ENCODE data around the gene SLC16A5. TPM values are rescaled to one million over a fixed set of nuclear protein-coding genes. Genes with fewer than 3 reads are reported as not detected.

The SLC16A5 gene
- total and polyA plus RNA-seq, 10 of the 15 experiments (the other 5 are each of a cell fraction or from before 2014, with no cell fraction given): 0.03 to 3.1 (median 0.96) TPM

DNA sequence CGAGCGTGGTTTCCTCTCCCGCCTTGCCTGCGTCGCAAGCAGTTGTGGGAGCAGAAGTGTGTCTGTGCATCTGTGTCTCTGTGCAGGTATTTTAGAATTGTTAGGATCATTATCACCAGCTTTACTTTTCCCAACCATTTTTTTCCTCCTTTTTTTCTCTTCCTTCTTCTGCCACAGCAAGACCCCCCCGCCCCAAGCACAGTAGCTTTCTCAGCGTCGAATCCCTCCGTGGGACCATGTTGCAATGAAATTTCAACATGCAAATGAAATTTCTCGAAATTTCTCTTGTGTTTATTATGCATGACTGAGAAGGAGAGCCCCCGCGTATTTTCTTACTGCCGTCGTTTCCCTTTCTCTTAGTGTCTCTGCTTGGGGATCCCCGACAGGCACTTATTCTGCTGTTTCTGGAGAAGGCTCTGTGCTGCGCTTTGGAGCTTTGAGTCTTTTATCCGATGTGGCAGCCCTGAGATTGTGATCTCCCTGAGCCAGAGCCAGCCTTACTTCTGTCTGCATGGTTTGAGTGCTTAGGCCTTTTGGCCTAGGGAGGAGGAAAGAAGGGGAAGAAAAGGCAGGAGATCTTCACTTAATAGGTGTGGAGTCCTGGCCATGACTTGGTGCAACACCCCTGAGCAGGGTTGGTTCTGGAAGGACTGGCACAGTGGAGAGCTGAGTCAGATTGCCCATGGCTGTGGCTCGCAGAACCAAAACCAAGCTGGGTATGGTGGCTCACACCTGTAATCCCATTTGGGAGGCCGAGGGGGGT is 27.0 kb downstream of the SLC16A5 start:
- 6% methylated on average over 19 of the region's 19 CpGs for WGBS (ENCODE audit: insufficient coverage, insufficient replicate concordance, low lambda C conversion rate, missing lambda C conversion rate)
- BruUV-seq (replicated peaks): no TSS peak
- H3K79me2 ChIP-seq (ENCODE audit: control insufficient read depth, insufficient read depth, low read length): peaks cover 15% of the 10 kb centered on the region
- FAIRE-seq (no peak), ATAC-seq (peak; percentile 56), DNase-seq (ENCODE audit: low read depth, low spot score) (no peak)
- peaks cover 0 to 14% of the 10 kb centered on the region in 2 experiments; a peak in 1 of 4 replicates for H3K36me3 ChIP-seq (ENCODE audit: control insufficient read depth in 2 of 2, insufficient read depth in 2 of 2, low read length in 1 of 2)
- POLR2A ChIA-PET: interaction anchor here (0.8 to 5.0 kb wide), 13 partner anchors 12 to 343 kb away, joined by 3 to 53 read pairs (median 5); partner anchors contain the start of genes KCTD2, MIF4GD, NT5C and NUP85
- SMC1A ChIA-PET (ENCODE audit: uncharacterized antibody, unreplicated experiment): interaction anchor here (0.8 to 8.1 kb wide), 46 partner anchors 9 to 298 kb away, joined by 3 to 134 read pairs (median 5); partner anchors contain the start of genes GRB2, KCTD2, MIF4GD and MRPL58
- peak overlapping the region; percentile 86 for H2AFZ ChIP-seq (ENCODE audit: control insufficient read depth, low read depth, low read length)
- H3K9me3 ChIP-seq (replicated peaks; ENCODE audit: control insufficient read depth, insufficient read depth, low read length): no peaks in the 10 kb centered on the region; the same call in 2 of the 3 replicates
- peak overlapping the region; percentile 95 for H3K4me2 ChIP-seq (ENCODE audit: control insufficient read depth, insufficient read depth)
- peaks cover 46% of the 10 kb centered on the region for H3K4me1 ChIP-seq (ENCODE audit: control insufficient read depth, insufficient read depth, low read length)
- intact Hi-C loops (cut with micrococcal nuclease; ENCODE audit: unreplicated experiment): loop anchor here (1.0 to 5.0 kb wide), 5 partner anchors 17 to 298 kb away; partner anchors contain the start of gene NT5C
- CTCF ChIA-PET: interaction anchor here (0.5 to 9.3 kb wide), 61 partner anchors 8 to 520 kb away, joined by 3 to 293 read pairs (median 7); partner anchors contain the start of genes ATP5PD, FDXR, GGA3 and JPT1
- peak overlapping the region; percentile 63 for H3K4me3 ChIP-seq
- no peaks in the 10 kb centered on the region for H3K27me3 ChIP-seq (replicated peaks in 1 of 2; ENCODE audit: control insufficient read depth in 2 of 2, insufficient read depth in 2 of 2, low read length in 1 of 2)
- peak overlapping the region; percentile 84 for H3K9ac ChIP-seq (ENCODE audit: control insufficient read depth, insufficient read depth, low read length)
- in situ Hi-C loops (cut with MboI): loop anchor here (5.0 kb wide), 2 partner anchors 88 to 298 kb away; no protein-coding TSS in a partner anchor
- peak overlapping the region; percentile 83 for H3K27ac ChIP-seq (ENCODE audit: control insufficient read depth, insufficient read depth)
- RAD21 ChIA-PET (ENCODE audit: unreplicated experiment): interaction anchor here (0.5 to 5.5 kb wide), 41 partner anchors 9 to 341 kb away, joined by 3 to 131 read pairs (median 6); partner anchors contain the start of genes ATP5PD, FDXR, KCTD2 and MIF4GD
- no peaks in the 10 kb centered on the region for H4K20me1 ChIP-seq (ENCODE audit: control insufficient read depth, insufficient read depth)
- no peak for TF ChIP-seq LARP7 (IDR thresholded peaks at IDR 0.05)
- TF ChIP-seq NFYA (IDR thresholded peaks at IDR 0.05; ENCODE audit: borderline replicate concordance, low read depth, low read length): no peak
- TF ChIP-seq, protein P1, sequence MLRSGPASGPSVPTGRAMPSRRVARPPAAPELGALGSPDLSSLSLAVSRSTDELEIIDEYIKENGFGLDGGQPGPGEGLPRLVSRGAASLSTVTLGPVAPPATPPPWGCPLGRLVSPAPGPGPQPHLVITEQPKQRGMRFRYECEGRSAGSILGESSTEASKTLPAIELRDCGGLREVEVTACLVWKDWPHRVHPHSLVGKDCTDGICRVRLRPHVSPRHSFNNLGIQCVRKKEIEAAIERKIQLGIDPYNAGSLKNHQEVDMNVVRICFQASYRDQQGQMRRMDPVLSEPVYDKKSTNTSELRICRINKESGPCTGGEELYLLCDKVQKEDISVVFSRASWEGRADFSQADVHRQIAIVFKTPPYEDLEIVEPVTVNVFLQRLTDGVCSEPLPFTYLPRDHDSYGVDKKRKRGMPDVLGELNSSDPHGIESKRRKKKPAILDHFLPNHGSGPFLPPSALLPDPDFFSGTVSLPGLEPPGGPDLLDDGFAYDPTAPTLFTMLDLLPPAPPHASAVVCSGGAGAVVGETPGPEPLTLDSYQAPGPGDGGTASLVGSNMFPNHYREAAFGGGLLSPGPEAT (IDR thresholded peaks at IDR 0.05; ENCODE audit: low read depth): 0 out of 2 replicates have a peak, but pooled peaks have one; percentile 38
- TF ChIP-seq, protein P2, sequence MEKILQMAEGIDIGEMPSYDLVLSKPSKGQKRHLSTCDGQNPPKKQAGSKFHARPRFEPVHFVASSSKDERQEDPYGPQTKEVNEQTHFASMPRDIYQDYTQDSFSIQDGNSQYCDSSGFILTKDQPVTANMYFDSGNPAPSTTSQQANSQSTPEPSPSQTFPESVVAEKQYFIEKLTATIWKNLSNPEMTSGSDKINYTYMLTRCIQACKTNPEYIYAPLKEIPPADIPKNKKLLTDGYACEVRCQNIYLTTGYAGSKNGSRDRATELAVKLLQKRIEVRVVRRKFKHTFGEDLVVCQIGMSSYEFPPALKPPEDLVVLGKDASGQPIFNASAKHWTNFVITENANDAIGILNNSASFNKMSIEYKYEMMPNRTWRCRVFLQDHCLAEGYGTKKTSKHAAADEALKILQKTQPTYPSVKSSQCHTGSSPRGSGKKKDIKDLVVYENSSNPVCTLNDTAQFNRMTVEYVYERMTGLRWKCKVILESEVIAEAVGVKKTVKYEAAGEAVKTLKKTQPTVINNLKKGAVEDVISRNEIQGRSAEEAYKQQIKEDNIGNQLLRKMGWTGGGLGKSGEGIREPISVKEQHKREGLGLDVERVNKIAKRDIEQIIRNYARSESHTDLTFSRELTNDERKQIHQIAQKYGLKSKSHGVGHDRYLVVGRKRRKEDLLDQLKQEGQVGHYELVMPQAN (conservative IDR thresholded peaks at IDR 0.05): 0 out of 2 replicates have a peak, but pooled peaks have one; percentile 11
- peak in 1 of 2 experiments; percentile 36; a peak in 1 of 4 replicates for TF ChIP-seq IKZF2 (IDR thresholded peaks at IDR 0.05)
- no peak for TF ChIP-seq TBL1XR1 (IDR thresholded peaks at IDR 0.05; ENCODE audit: low read depth, low read length)
- TF ChIP-seq MLLT1 (IDR thresholded peaks at IDR 0.05): peak; percentile 44; the same call in 1 of the 2 replicates
- no peak for TF ChIP-seq ZBED1 (IDR thresholded peaks at IDR 0.05; ENCODE audit: borderline replicate concordance)
- TF ChIP-seq TCF12 (IDR thresholded peaks at IDR 0.05; ENCODE audit: low read depth, low read length): no peak
- no peak for TF ChIP-seq SREBF2 (IDR thresholded peaks at IDR 0.05; ENCODE audit: low read length)
- no peak for TF ChIP-seq HDAC6 (IDR thresholded peaks at IDR 0.05; ENCODE audit: unreplicated experiment)
- TF ChIP-seq MYC (IDR thresholded peaks at IDR 0.05; ENCODE audit: insufficient read depth, insufficient read length, insufficient replicate concordance, low read length, severe bottlenecking): no peak
- peak; percentile 2; the same call in 1 of the 2 replicates for TF ChIP-seq SMC3 (IDR thresholded peaks at IDR 0.05; ENCODE audit: borderline replicate concordance, low read length)
- TF ChIP-seq, protein P3, sequence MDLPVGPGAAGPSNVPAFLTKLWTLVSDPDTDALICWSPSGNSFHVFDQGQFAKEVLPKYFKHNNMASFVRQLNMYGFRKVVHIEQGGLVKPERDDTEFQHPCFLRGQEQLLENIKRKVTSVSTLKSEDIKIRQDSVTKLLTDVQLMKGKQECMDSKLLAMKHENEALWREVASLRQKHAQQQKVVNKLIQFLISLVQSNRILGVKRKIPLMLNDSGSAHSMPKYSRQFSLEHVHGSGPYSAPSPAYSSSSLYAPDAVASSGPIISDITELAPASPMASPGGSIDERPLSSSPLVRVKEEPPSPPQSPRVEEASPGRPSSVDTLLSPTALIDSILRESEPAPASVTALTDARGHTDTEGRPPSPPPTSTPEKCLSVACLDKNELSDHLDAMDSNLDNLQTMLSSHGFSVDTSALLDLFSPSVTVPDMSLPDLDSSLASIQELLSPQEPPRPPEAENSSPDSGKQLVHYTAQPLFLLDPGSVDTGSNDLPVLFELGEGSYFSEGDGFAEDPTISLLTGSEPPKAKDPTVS (IDR thresholded peaks at IDR 0.05; ENCODE audit: low read depth, low read length): peak; percentile 85; the same call in 1 of the 2 replicates
- no peak; the same call in 1 of the 2 replicates for TF ChIP-seq EED (IDR thresholded peaks at IDR 0.05; ENCODE audit: low read depth)
